Activated T-cell treated with anti-CD3 and anti-CD28 coated beads, Interleukin-2, amount 50 U/mL, for 4 hours (primary cell): ENCODE measurements around the gene EPHA6. TPM values are rescaled to one million over a fixed set of nuclear protein-coding genes. Genes with fewer than 3 reads are reported as not detected.

ENCODE experiments used
- ATAC-seq, 2 donors: fragments of 200-7000 bp; cut with Tn5 transposase; one replicate each; pipeline ENCODE4 v1.10.0; 2021
- DNase-seq: peaks from one replicate; pipeline ENCODE4 v3.0.0-alpha.2; 2020
- H3K27me3 Mint-ChIP-seq: one replicate; pipeline ENCODE4 v1.8.0; 2021; ENCODE audit warnings: low read depth, mixed read lengths
- H3K36me3 Mint-ChIP-seq: one replicate; pipeline ENCODE4 v1.8.0; 2022; ENCODE audit warnings: mixed read lengths; ENCODE audit not compliant: insufficient read depth
- H3K4me1 Mint-ChIP-seq: one replicate; pipeline ENCODE4 v1.8.0; 2021; ENCODE audit warnings: low read depth, mixed read lengths
- H3K4me3 Mint-ChIP-seq: one replicate; pipeline ENCODE4 v1.8.0; 2021; ENCODE audit warnings: mild to moderate bottlenecking, moderate library complexity, mixed read lengths
- H3K9me3 Mint-ChIP-seq: one replicate; pipeline ENCODE4 v1.8.0; 2021; ENCODE audit warnings: mixed read lengths
- total RNA-seq, 3 donors: library from RNA; stranded (reverse); gene quantifications; one replicate each; pipeline ENCODE4 v1.2.1, GENCODE V29; 2021

Gene EPHA6
- not detected for total RNA-seq

DNA sequence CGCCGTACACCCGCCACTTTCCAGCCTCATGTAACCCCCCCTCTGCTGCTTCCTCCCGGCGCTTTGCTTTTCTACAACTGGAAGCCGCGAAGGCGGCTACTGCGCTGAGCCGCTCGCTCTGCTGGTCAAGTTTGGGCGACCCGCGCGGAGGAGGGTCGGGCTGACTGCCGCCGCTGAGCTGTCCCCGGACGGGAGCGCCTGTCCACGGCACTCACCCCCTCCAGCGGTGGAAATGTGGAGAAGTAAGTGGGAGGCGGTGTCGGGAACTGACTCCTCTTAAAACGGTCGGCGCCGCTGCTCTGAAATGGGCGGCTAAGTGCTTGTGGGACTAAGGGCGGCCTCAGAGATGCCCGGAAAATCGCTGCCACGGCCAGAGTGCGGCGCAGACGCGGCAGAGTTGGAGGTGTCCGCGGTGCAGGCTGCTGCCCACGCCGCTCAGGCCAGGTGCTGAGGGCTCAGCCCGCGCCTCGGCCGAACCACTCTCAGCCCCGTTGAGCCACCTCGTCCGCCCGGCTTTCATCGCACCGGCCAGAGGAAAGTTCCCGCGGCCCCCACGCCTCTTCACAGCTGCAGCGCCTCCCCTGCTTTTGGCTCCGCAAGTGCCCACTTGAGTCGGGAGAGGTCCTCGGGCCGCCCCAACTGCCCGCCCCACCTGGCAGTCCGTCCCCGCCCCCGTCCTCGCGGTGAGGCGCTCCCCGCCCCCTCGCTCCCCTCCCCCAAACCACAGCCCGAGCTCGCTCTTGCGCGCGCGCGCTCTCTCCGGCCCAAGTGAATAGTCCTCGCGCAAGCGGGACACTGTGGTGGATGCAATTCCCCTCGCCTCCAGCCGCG lies at the start of gene EPHA6:
Gene EPHA6, plus strand, starts transcription at position 775 of the 831 bp plus-strand sequence.
- no peak for DNase-seq
- peak; percentile 15 to 28 for ATAC-seq
- H3K27me3 Mint-ChIP-seq = peaks cover 29% of the 10 kb centered on the region

DNA sequence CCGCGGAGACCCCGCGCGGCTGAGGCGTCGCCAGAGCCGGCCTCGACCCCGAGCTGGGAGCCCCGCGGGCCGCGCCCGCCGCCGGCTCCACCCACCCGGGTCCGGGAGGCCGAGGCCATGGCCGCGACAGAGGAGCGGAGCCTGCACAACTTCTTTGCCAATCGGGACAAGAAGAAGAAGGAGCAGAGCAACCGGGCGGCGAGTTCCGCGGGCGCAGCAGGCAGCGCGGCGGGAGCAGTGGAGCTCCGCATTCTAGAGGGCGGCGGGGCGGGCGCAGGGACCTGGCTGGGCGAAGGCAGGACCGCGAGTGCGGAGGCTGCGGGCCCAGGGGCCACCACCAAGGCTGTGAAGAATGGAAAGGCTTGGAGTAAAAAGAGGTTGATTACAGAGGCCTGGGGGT lies 37.6 kb upstream of the EPHA6 start:
- Mint-ChIP-seq H3K36me3 (no peaks in the 10 kb centered on the region), H3K4me1 (no peaks in the 10 kb centered on the region), H3K9me3 (peaks cover 27% of the 10 kb centered on the region), H3K4me3 (no peak overlapping the region), H3K27me3 (peaks cover 2% of the 10 kb centered on the region)
- DNase-seq (no peak), ATAC-seq (no peak)

More for the DNA sequence above, at the start of gene EPHA6:
- Mint-ChIP-seq H3K9me3 (no peaks in the 10 kb centered on the region), H3K4me3 (peak within 1 kb of the TSS; percentile 43), H3K36me3 (no peaks in the 10 kb centered on the region), H3K4me1 (peaks cover 9% of the 10 kb centered on the region)

DNA sequence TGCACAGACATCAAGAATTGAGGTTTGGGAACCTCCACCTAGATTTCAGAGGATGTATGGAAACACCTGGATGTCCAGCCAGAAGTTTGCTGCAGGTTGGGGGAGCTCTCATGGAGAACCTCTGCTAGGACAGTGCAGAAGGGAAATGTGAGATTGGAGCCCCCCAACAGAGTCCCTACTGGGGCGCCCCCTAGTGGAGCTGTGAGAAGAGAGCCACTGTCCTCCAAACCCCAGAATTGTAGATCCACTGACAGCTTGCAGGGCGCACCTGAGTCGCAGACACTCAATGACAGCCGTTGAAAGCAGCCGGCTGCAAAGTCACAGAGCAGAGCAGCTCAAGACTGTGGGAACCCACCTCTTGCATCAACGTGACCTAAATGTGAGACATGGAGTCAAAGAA lies 34.6 kb upstream of the EPHA6 start:
- Mint-ChIP-seq H3K9me3 (peaks cover 13% of the 10 kb centered on the region), H3K36me3 (no peaks in the 10 kb centered on the region), H3K4me1 (no peaks in the 10 kb centered on the region), H3K27me3 (peaks cover 2% of the 10 kb centered on the region), H3K4me3 (no peak overlapping the region)
- no peak for DNase-seq
- ATAC-seq = no peak

GRCh38 chr3:96796101-96796500 lies 18.3 kb upstream of the EPHA6 start:
- Mint-ChIP-seq H3K4me3 (no peak overlapping the region), H3K27me3 (no peaks in the 10 kb centered on the region), H3K9me3 (peaks cover 15% of the 10 kb centered on the region), H3K36me3 (no peaks in the 10 kb centered on the region), H3K4me1 (no peaks in the 10 kb centered on the region)
- ATAC-seq = no peak
- no peak for DNase-seq

GRCh38 chr3:96803870-96804269 lies 10.5 kb upstream of the EPHA6 start:
- no peaks in the 10 kb centered on the region for H3K4me1 Mint-ChIP-seq
- H3K36me3 Mint-ChIP-seq = no peaks in the 10 kb centered on the region
- DNase-seq (no peak), ATAC-seq (no peak)
- H3K27me3 Mint-ChIP-seq = peaks cover 4% of the 10 kb centered on the region
- H3K4me3 Mint-ChIP-seq = no peak overlapping the region
- H3K9me3 Mint-ChIP-seq = peaks cover 3% of the 10 kb centered on the region

- DNase-seq (no peak), ATAC-seq (no peak)
- Mint-ChIP-seq H3K27me3 (peaks cover 4% of the 10 kb centered on the region), H3K9me3 (peaks cover 3% of the 10 kb centered on the region), H3K4me3 (no peak overlapping the region), H3K4me1 (no peaks in the 10 kb centered on the region), H3K36me3 (no peaks in the 10 kb centered on the region)
Observed at GRCh38 chr3:96806341-96806740, 8.1 kb upstream of the EPHA6 start.

DNA sequence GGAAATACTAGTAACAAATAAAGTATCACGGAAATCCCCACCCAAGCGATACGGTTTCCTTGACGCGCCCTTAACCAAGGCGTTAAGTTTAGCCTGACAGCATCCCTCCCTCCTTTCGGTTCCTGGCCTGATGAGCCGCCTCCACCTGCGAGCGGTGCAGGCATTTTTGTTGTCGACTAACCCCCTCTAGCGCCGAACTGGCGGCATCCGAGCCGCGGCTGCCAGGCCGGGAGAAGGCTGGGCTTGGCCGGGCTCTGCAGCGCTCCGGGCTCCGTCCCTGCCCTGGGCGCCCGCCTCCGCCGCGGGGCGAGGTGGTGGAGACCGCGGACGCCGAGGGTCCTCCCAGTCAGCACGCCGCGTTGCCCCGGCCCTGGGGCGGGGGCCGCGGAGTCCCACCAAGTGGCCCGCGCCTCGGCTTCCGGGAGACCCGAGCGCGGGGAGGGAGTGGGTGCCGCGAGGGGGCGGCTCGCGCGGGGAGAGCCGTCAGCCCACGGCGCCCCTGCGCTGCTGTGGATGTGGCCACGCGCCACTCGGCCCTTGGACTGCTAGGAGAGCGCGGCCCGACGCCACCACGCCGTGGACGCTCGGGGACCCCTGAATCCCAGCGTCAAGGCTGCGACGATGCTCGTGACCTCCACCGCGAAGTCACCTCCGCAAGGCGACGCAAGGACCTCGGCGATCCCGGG lies 1.1 kb upstream of the EPHA6 start:
- no peaks in the 10 kb centered on the region for H3K9me3 Mint-ChIP-seq
- DNase-seq = peak; percentile 12

GRCh38 chr3:96814651-96815567 lies 515 bp downstream of the EPHA6 start:
- DNase-seq (no peak), ATAC-seq (no peak)
- no peaks in the 10 kb centered on the region for H3K9me3 Mint-ChIP-seq
- H3K36me3 Mint-ChIP-seq = no peaks in the 10 kb centered on the region
- peaks cover 9% of the 10 kb centered on the region for H3K4me1 Mint-ChIP-seq
- no peak overlapping the region for H3K4me3 Mint-ChIP-seq
- H3K27me3 Mint-ChIP-seq = peaks cover 29% of the 10 kb centered on the region

More for the DNA sequence above, 1.1 kb upstream of the EPHA6 start:
- Mint-ChIP-seq H3K36me3 (no peaks in the 10 kb centered on the region), H3K4me3 (peak overlapping the region; percentile 43), H3K27me3 (peaks cover 29% of the 10 kb centered on the region), H3K4me1 (peaks cover 9% of the 10 kb centered on the region)
- peak; percentile 88 to 89 for ATAC-seq

- no peak for DNase-seq
- Mint-ChIP-seq H3K36me3 (no peaks in the 10 kb centered on the region), H3K9me3 (no peaks in the 10 kb centered on the region), H3K4me3 (no peak overlapping the region), H3K4me1 (no peaks in the 10 kb centered on the region), H3K27me3 (no peaks in the 10 kb centered on the region)
- ATAC-seq = no peak
Observed at GRCh38 chr3:96831175-96831574, 16.8 kb downstream of the EPHA6 start.

DNA sequence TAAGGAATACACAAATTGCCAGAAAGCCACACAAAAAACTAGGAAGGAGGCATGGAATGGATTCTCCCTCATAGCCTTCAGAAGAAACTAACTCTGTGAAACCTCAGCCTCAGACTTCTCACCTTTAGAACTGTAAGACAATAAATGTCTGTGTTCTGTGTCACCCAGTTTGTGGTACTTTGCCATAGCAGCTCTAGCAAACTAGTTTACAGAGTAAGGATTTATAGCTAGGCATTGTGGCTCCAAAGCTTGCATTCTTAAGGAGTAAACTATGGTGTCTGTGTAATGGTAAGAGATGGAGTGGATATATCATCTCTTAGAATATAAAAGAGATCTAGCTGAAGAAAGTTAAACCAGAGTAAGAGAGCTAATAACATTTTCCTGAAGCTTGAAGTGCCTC lies 18.9 kb downstream of the EPHA6 start:
- no peaks in the 10 kb centered on the region for H3K4me1 Mint-ChIP-seq
- H3K27me3 Mint-ChIP-seq = no peaks in the 10 kb centered on the region
- no peak overlapping the region for H3K4me3 Mint-ChIP-seq
- H3K9me3 Mint-ChIP-seq = no peaks in the 10 kb centered on the region
- ATAC-seq = no peak
- no peak for DNase-seq
- no peaks in the 10 kb centered on the region for H3K36me3 Mint-ChIP-seq

DNA sequence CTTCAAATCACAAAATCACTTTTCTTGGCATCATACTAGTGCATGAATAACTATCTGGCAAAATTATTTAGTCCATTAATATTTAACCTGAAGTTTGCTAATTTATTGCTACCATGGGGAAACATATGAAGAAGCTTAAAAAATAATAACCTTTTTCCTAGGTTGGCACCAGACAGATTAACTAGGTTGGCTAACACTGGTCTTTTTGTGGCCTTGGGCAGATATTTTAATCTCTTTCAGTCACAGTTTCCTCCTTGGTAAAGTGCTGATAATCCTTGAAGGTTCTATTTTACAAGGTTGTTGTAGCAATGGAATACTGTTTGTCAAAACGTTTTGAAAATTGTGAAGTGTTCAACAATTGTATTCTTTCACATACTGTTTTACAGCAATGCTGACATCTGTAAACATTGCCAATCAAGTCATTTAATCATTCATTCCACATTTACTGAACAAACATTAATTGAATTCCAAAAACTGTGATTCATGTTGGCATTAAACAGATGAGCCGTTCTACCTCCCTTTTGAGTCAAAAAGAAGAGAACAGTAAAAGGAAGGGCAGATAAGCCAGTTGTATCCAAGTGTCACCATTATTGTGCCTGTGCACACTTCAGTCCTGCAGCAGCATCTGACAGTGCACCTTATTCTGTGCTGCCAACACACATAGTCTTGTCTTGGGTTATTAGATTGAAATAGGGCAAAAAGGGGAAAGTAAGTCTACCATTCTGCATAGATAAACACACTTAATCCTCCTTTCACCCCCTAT lies 21.9 kb downstream of the EPHA6 start:
- Mint-ChIP-seq H3K27me3 (no peaks in the 10 kb centered on the region), H3K36me3 (no peaks in the 10 kb centered on the region), H3K4me3 (no peak overlapping the region), H3K4me1 (no peaks in the 10 kb centered on the region), H3K9me3 (no peaks in the 10 kb centered on the region)
- ATAC-seq (no peak), DNase-seq (no peak)

- ATAC-seq = no peak
- Mint-ChIP-seq H3K9me3 (peaks cover 3% of the 10 kb centered on the region), H3K36me3 (no peaks in the 10 kb centered on the region), H3K4me1 (no peaks in the 10 kb centered on the region), H3K4me3 (no peak overlapping the region), H3K27me3 (no peaks in the 10 kb centered on the region)
- DNase-seq = no peak
Observed at GRCh38 chr3:96843505-96844203, 29.3 kb downstream of the EPHA6 start.

DNA sequence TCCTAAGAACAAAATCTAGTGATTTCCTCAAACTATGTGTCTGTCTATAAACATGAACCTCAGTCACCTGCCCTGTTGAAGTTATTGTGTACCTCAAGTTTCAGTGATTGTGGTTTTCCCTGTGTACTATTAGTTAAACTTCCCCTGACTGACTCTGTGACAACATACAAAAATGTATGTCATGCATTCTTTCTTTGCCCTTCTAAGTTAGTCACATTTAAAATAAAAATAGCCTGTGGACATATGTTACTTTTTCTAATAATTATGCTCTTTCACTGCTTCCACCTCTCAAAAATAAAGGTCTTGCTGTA lies 29.8 kb downstream of the EPHA6 start:
- no peak for ATAC-seq
- no peaks in the 10 kb centered on the region for H3K36me3 Mint-ChIP-seq
- peaks cover 3% of the 10 kb centered on the region for H3K9me3 Mint-ChIP-seq
- no peaks in the 10 kb centered on the region for H3K4me1 Mint-ChIP-seq
- DNase-seq = no peak
- H3K4me3 Mint-ChIP-seq = no peak overlapping the region
- no peaks in the 10 kb centered on the region for H3K27me3 Mint-ChIP-seq
